H1 (cell line): ENCODE measurements around the gene CDH15. TPM values are rescaled to one million over a fixed set of nuclear protein-coding genes. Genes with fewer than 3 reads are reported as not detected.

Experiments used
- ATF2 ChIP-seq: IDR thresholded peaks from 2 replicates; pipeline ENCODE4 v1.6.1; 2012; ENCODE audit warnings: low read length, inconsistent platforms
- ATF3 ChIP-seq: IDR thresholded peaks from 2 replicates; pipeline ENCODE4 v1.6.1; 2011; ENCODE audit warnings: low read depth, mild to moderate bottlenecking, low read length; ENCODE audit not compliant: insufficient read depth
- BACH1 ChIP-seq: IDR thresholded peaks from 2 replicates; pipeline ENCODE4 v1.6.1; 2012; ENCODE audit warnings: low read length, improper control_type of control experiment
- CHD7 ChIP-seq: fragments of 300-600 bp; sonication (generic); IDR thresholded peaks from 2 replicates; pipeline ENCODE4 v1.7.1; 2012; ENCODE audit warnings: low read length, moderate library complexity, mild to moderate bottlenecking, inconsistent platforms; ENCODE audit not compliant: insufficient replicate concordance
- PHF8 ChIP-seq: fragments of 200-600 bp; sonication (generic); conservative IDR thresholded peaks from 2 replicates; pipeline ENCODE4 v1.7.1; 2012; ENCODE audit warnings: low read depth, mild to moderate bottlenecking, inconsistent platforms, low read length, moderate library complexity
- POLR2A ChIP-seq, 2 experiments: IDR thresholded peaks; 1 replicate in 1 of 2; 2 replicates in 1 of 2; pipeline ENCODE4 v1.6.1; 2011; ENCODE audit warnings: low read depth in 2 of 2, low read length in 2 of 2, mild to moderate bottlenecking in 2 of 2; ENCODE audit errors: control extremely low read depth in 1 of 2
- SP2 ChIP-seq: IDR thresholded peaks from 2 replicates; pipeline ENCODE4 v1.6.1; 2012; ENCODE audit warnings: mild to moderate bottlenecking, low read length, inconsistent platforms
- SP4 ChIP-seq: IDR thresholded peaks from 2 replicates; pipeline ENCODE4 v1.6.1; 2012; ENCODE audit warnings: low read length, inconsistent platforms
- polyA plus RNA-seq, 7 experiments: library from polyadenylated mRNA; depleted of rRNA in 3 of 7; stranded (reverse) in 5 of 7; unstranded in 2 of 7; fragments of >200 nt in 5 of 7; fragments of 200-250 nt in 2 of 7; gene quantifications; 1 replicate in 5 of 7; 2 replicates in 1 of 7; 4 replicates in 1 of 7; pipeline versions ENCODE4 v1.2.1 to v1.2.3, GENCODE V29; 2011 to 2013; ENCODE audit warnings: missing spikeins in 2 of 7, mixed read lengths in 2 of 7
- total RNA-seq: library from RNA; stranded (reverse); fragmentation: NEBNext Ultra II Directional; extraction: Animal tissue kit (Norgen Biotek cat#: 25700); gene quantifications from 2 replicates; pipeline ENCODE4 v1.2.1, GENCODE V29; 2021

The CDH15 gene
- total and polyA plus RNA-seq, 2 of the 8 experiments (the other 6 are each of a cell fraction or from before 2014, with no cell fraction given) = 0.50 to 0.82 TPM

- TF ChIP-seq CHD7 = no peak
- TF ChIP-seq PHF8 = peak; percentile 90
- TF ChIP-seq SP4 = 0 out of 2 replicates have a peak, but pooled peaks have one; percentile 65
- TF ChIP-seq ATF2 = 0 out of 2 replicates have a peak, but pooled peaks have one; percentile 45
- no peak for TF ChIP-seq BACH1
- TF ChIP-seq SP2 = no peak
- peak; percentile 74 to 77 for TF ChIP-seq POLR2A (IDR thresholded peaks at IDR 0.05; ENCODE audit: control extremely low read depth in 1 of 2, low read depth in 2 of 2, low read length in 2 of 2)
- TF ChIP-seq ATF3 = no peak
Measured at GRCh38 chr16:89241187-89242007, 69.8 kb downstream of the CDH15 start (continued).
